OCI-LY3 (cell line): ENCODE measurements around the gene BPNT1.
"Not testable (repeated sequence)": the region's sequence is repeated elsewhere in the genome, so short reads cannot be mapped to it uniquely, and the experiment has no call there.

Experiments
- H2AFZ ChIP-seq: fragments of 200-600, 300-600 bp; shearing (Covaris generic); 2 replicates; pipeline ENCODE4 v1.6.0; 2014; ENCODE audit warnings: antibody characterized with exemption, low read depth, low read length
- H3K27ac ChIP-seq: fragments of 200-600, 300-600 bp; sonication (generic); 2 replicates; pipeline ENCODE4 v1.5.1; 2014; ENCODE audit warnings: mild to moderate bottlenecking, low read length, moderate library complexity, mixed read lengths
- H3K27me3 ChIP-seq: fragments of 200-600, 300-600 bp; sonication (generic); 2 replicates; pipeline ENCODE4 v1.6.1; 2014; ENCODE audit warnings: low read depth, low read length, mixed read lengths
- H3K36me3 ChIP-seq: fragments of 200-600, 300-600 bp; sonication (generic); replicated peaks from 2 replicates; pipeline ENCODE3; 2014; ENCODE audit warnings: low read depth, low read length, mixed read lengths
- H3K4me1 ChIP-seq: fragments of 300-600, 200-600 bp; sonication (generic); 2 replicates; pipeline ENCODE4 v1.6.1; 2014; ENCODE audit warnings: low read length, mixed read lengths
- H3K4me2 ChIP-seq: fragments of 200-600, 300-600 bp; sonication (generic); 2 replicates; pipeline ENCODE4 v1.6.1; 2014; ENCODE audit warnings: low read length, mixed read lengths
- H3K4me3 ChIP-seq: fragments of 300-600, 200-600 bp; sonication (generic); 2 replicates; pipeline ENCODE4 v1.5.1; 2014; ENCODE audit warnings: antibody characterized with exemption, mild to moderate bottlenecking, low read length, moderate library complexity
- H3K79me2 ChIP-seq: fragments of 300-600, 200-600 bp; shearing (Covaris generic); 2 replicates; pipeline ENCODE4 v1.6.1; 2014; ENCODE audit warnings: mild to moderate bottlenecking, low read length, mixed read lengths
- H3K9ac ChIP-seq: fragments of 300-600, 200-600 bp; shearing (Covaris generic); 2 replicates; pipeline ENCODE4 v1.6.0; 2014; ENCODE audit warnings: mild to moderate bottlenecking, low read length, moderate library complexity
- H3K9me3 ChIP-seq: fragments of 200-600, 300-600 bp; shearing (Covaris generic); 2 replicates; pipeline ENCODE4 v1.6.1; 2014; ENCODE audit warnings: low read length, mixed read lengths; ENCODE audit not compliant: insufficient read depth
- H4K20me1 ChIP-seq: fragments of 200-600, 300-600 bp; sonication (generic); 2 replicates; pipeline ENCODE4 v1.6.1; 2016; ENCODE audit warnings: low read length, mixed read lengths; ENCODE audit not compliant: insufficient read depth
- EZH2phosphoT487 ChIP-seq: fragments of 200-600 bp; shearing (Covaris generic); IDR thresholded peaks from 2 replicates; pipeline ENCODE4 v1.6.1; 2018; ENCODE audit warnings: antibody characterized with exemption, mixed run types, low read depth
- TF ChIP-seq, protein P1 (sequence below): fragments of 200-600, 300-600 bp; sonication (generic); IDR thresholded peaks from 2 replicates; pipeline ENCODE4 v1.5.1; 2014; ENCODE audit warnings: antibody characterized with exemption, low read length, low read depth

The BPNT1 gene

DNA sequence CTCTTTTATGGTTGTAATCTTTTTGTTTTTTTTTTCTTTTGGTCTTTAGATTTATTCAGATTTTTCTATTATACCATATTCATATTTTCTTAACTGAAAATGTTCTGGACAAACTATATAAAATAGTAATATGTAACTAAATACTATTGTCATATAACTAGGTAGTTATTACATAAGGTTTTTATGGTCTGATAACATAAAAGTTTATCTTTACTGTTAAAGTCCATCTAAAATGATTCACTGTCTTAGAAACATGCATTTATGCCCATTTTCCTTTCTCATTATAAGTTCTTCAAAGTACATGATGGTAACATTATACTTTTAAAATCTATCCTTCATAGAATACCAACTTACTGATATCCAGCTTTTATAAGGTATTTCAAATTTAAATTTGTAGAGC is 33.5 kb upstream of the BPNT1 start:
- 0 out of 2 replicates have a peak, but pooled peaks cover 2% of the 10 kb centered on the region for H3K4me1 ChIP-seq
- no peaks in the 10 kb centered on the region for H3K27me3 ChIP-seq
- H3K4me2 ChIP-seq: no peak overlapping the region
- no peaks in the 10 kb centered on the region for H3K9me3 ChIP-seq
- no peak overlapping the region for H3K4me3 ChIP-seq
- H3K36me3 ChIP-seq: peaks cover 6% of the 10 kb centered on the region
- TF ChIP-seq, protein P1, sequence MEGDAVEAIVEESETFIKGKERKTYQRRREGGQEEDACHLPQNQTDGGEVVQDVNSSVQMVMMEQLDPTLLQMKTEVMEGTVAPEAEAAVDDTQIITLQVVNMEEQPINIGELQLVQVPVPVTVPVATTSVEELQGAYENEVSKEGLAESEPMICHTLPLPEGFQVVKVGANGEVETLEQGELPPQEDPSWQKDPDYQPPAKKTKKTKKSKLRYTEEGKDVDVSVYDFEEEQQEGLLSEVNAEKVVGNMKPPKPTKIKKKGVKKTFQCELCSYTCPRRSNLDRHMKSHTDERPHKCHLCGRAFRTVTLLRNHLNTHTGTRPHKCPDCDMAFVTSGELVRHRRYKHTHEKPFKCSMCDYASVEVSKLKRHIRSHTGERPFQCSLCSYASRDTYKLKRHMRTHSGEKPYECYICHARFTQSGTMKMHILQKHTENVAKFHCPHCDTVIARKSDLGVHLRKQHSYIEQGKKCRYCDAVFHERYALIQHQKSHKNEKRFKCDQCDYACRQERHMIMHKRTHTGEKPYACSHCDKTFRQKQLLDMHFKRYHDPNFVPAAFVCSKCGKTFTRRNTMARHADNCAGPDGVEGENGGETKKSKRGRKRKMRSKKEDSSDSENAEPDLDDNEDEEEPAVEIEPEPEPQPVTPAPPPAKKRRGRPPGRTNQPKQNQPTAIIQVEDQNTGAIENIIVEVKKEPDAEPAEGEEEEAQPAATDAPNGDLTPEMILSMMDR: no peak
- no peak for TF ChIP-seq EZH2phosphoT487
- H3K9ac ChIP-seq: no peak overlapping the region
- H4K20me1 ChIP-seq: peaks cover 5% of the 10 kb centered on the region; the same call in 1 of the 2 replicates
- no peak overlapping the region for H2AFZ ChIP-seq
- H3K27ac ChIP-seq: no peak overlapping the region
- no peaks in the 10 kb centered on the region for H3K79me2 ChIP-seq

DNA sequence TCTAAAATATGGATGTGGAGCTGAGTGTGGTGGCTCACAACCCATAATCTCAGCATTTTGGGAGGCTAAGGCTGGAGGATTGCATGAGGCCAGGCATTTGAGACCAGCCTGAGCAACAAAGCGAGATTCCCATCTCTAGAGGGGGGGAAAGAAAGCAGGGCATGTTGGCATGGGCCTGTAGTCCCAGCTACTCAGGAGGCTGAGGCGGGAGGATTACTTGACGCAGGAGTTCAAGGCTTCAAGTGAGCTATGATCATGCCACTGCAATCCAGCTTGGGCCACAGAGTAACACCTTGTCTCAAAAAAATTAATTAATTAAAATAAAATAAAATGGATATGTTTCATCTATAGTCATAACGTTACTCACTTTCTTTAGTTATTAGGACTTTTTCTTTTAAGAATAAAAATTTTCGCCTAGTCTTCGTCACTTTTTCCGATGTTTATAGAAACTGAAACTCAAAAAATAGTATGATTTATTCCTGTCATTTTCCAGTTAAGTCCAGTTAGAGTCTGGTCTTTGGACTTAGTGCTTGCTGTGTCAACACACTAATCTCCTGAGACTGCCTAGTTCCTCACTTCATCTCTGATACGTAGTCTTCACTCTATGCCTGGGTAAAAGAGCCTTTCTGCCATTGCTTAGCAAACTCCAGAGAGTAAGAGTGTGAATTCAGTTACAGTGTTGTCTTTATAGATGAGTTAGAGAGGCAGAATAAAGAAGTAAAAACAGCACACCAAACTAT is 32.4 kb upstream of the BPNT1 start:
- peaks cover 5% of the 10 kb centered on the region; the same call in 1 of the 2 replicates for H4K20me1 ChIP-seq
- no peaks in the 10 kb centered on the region for H3K27me3 ChIP-seq
- no peak overlapping the region for H3K4me3 ChIP-seq
- no peak overlapping the region for H2AFZ ChIP-seq
- no peak for TF ChIP-seq EZH2phosphoT487
- TF ChIP-seq, protein P1: no peak
- no peak overlapping the region for H3K9ac ChIP-seq
- H3K4me1 ChIP-seq: 0 out of 2 replicates have a peak, but pooled peaks cover 2% of the 10 kb centered on the region
- H3K9me3 ChIP-seq: no peaks in the 10 kb centered on the region
- H3K27ac ChIP-seq: no peak overlapping the region
- H3K79me2 ChIP-seq: no peaks in the 10 kb centered on the region
- no peak overlapping the region for H3K4me2 ChIP-seq
- peaks cover 5% of the 10 kb centered on the region for H3K36me3 ChIP-seq

DNA sequence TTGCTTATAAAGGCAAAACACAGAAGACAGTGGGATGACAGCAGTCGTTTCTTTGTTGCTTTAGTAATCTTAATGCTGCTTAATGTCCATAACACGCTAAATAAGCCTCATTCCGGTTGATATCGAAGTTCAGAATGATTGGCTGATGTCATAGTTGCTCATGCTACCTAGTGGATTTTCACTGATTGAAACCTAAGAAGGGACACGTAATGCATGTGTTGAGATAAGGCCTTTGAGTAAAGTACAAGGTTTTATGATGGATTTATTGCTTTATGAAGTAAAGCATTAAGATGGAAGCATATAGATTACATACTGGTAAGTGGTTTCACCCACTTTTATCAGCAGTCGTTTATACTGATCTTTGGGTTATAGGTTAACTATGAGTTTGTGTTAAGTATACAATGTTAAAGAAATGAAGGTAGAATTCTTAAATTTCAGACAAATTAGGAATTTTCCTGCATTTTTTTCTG is 29.5 kb upstream of the BPNT1 start:
- H3K4me1 ChIP-seq: no peaks in the 10 kb centered on the region
- no peak overlapping the region for H3K27ac ChIP-seq
- H3K36me3 ChIP-seq: peaks cover 15% of the 10 kb centered on the region
- H3K27me3 ChIP-seq: no peaks in the 10 kb centered on the region
- no peaks in the 10 kb centered on the region for H4K20me1 ChIP-seq
- no peaks in the 10 kb centered on the region for H3K9me3 ChIP-seq
- no peak for TF ChIP-seq EZH2phosphoT487
- TF ChIP-seq, protein P1: no peak
- H2AFZ ChIP-seq: no peak overlapping the region
- H3K4me3 ChIP-seq: no peak overlapping the region
- H3K79me2 ChIP-seq: no peaks in the 10 kb centered on the region
- H3K9ac ChIP-seq: no peak overlapping the region
- H3K4me2 ChIP-seq: no peak overlapping the region

DNA sequence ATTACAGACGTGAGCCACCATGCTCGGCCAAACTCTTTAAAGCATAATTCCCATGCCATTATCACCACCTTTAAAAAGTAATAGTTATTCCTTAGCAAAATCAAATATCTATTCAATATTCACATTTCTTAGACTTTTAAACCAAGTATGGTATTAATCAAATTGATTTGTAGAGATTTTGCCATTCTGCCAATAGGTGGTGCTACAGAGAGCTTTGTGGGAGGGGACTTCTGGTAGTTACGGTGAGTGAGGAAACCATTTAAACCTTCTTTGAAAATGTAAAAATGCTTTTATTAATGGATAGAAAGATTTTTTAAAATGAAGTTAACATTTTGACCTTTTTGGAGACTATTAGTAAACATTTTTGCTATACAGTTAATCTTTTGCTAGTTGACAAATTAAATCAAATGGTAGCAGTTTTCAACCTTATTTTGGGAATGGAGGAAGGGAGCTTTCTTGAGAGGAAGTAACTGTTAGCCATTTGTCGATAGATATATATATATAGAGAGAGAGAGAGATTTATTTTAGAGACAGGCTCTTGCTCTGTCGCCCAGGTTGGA is 23.6 kb upstream of the BPNT1 start:
- TF ChIP-seq EZH2phosphoT487: no peak
- TF ChIP-seq, protein P1: peak; percentile 84
- H4K20me1 ChIP-seq: no peaks in the 10 kb centered on the region
- H3K27me3 ChIP-seq: no peaks in the 10 kb centered on the region
- H3K4me3 ChIP-seq: no peak overlapping the region
- peaks cover 31% of the 10 kb centered on the region for H3K36me3 ChIP-seq
- H3K27ac ChIP-seq: no peak overlapping the region
- peak overlapping the region; percentile 36; the same call in 1 of the 2 replicates for H3K4me2 ChIP-seq
- no peaks in the 10 kb centered on the region for H3K9me3 ChIP-seq
- no peak overlapping the region for H2AFZ ChIP-seq
- H3K4me1 ChIP-seq: no peaks in the 10 kb centered on the region
- no peaks in the 10 kb centered on the region for H3K79me2 ChIP-seq
- H3K9ac ChIP-seq: no peak overlapping the region

DNA sequence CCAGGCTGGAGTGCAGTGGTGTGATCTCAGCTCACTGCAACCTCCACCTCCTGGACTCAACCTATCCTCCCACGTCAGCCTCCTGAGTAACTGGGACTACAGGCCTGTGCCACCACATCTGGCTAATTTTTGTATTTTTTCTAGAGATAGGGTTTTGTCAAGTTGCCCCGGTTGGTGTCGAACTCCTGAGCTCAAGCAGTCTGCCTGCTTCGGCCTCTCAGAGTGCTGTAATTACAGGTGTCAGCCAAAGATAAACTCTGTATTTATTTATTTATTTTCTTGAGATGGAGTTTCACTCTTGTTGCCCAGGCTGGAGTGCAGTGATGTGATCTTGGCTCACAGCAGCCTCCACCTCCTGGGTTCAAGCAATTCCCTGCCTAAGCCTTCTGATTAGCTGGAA is 23.0 kb upstream of the BPNT1 start:
- H3K36me3 ChIP-seq: peaks cover 31% of the 10 kb centered on the region
- H3K4me2 ChIP-seq, H3K4me1 ChIP-seq: not testable (repeated sequence)

DNA sequence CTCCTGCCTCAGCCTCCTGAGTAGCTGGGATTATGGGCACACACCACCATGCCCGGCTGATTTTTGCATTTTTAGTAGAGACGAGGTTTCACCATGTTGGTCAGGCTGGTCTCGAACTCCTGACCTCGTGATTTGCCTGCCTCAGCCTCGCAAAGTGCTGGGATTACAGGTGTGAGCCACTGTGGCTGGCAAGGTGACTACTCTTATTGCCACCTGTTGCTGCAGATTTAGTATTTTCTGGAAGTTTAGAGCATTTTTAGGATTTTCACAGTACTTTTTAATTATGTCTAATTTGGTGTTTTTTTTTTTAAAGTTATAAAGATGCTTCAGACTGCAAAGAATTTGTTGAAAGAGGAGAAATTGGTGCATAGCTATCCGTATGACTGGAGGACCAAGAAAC is 20.9 kb upstream of the BPNT1 start:
- H3K4me3 ChIP-seq, H4K20me1 ChIP-seq, H3K4me2 ChIP-seq, H3K27ac ChIP-seq, H3K4me1 ChIP-seq, H3K27me3 ChIP-seq, H3K9me3 ChIP-seq, H2AFZ ChIP-seq, H3K79me2 ChIP-seq, H3K9ac ChIP-seq: not testable (repeated sequence)
- H3K36me3 ChIP-seq: peaks cover 45% of the 10 kb centered on the region

More for the DNA sequence above, 23.0 kb upstream of the BPNT1 start:
- H4K20me1 ChIP-seq, H3K9me3 ChIP-seq, H2AFZ ChIP-seq, H3K79me2 ChIP-seq, H3K4me3 ChIP-seq, H3K27me3 ChIP-seq, H3K27ac ChIP-seq, H3K9ac ChIP-seq: not testable (repeated sequence)
